Muscle layer of duodenum (tissue), 2 donors: ENCODE measurements around the gene TSPOAP1.

Experiments
- H3K27ac ChIP-seq: one replicate; pipeline ENCODE4 v1.7.0; 2013; ENCODE audit warnings: mild to moderate bottlenecking, low read length
- H3K27me3 ChIP-seq: one replicate; pipeline ENCODE4 v1.7.0; 2013; ENCODE audit warnings: low read depth, mild to moderate bottlenecking, control low read depth, low read length
- H3K36me3 ChIP-seq, 2 donors: one replicate each; pipeline ENCODE4 v1.7.0; 2013; ENCODE audit warnings: low read length in 2 of 2, control low read depth in 1 of 2, mild to moderate bottlenecking in 1 of 2; ENCODE audit not compliant: insufficient read depth in 2 of 2, control insufficient read depth in 1 of 2
- H3K4me1 ChIP-seq, 2 donors: one replicate each; pipeline ENCODE4 v1.7.0; 2013; ENCODE audit warnings: low read length in 2 of 2, mild to moderate bottlenecking in 2 of 2, control low read depth in 1 of 2, moderate library complexity in 1 of 2; ENCODE audit not compliant: insufficient read depth in 2 of 2, control insufficient read depth in 1 of 2
- H3K4me3 ChIP-seq, 2 donors: one replicate each; pipeline ENCODE4 v1.7.0; 2013; ENCODE audit warnings: low read length in 2 of 2, low read depth in 1 of 2, mild to moderate bottlenecking in 1 of 2
- H3K9me3 ChIP-seq, 2 donors: one replicate each; pipeline ENCODE4 v1.7.0; 2013; ENCODE audit warnings: low read length in 2 of 2, control low read depth in 1 of 2, mild to moderate bottlenecking in 1 of 2; ENCODE audit not compliant: control insufficient read depth in 1 of 2
- donor health status: healthy.

TSPOAP1 gene

GRCh38 chr17:58318065-58318481, 10.5 kb downstream of the TSPOAP1 start:
- Histone ChIP-seq H3K27ac (no peak overlapping the region), H3K4me1 (no peaks in the 10 kb centered on the region), H3K4me3 (no peak overlapping the region), H3K27me3 (no peaks in the 10 kb centered on the region), H3K9me3 (no peaks in the 10 kb centered on the region), H3K36me3 (peaks cover 0 to 19% of the 10 kb centered on the region in 2 donors)

- no peaks in the 10 kb centered on the region for H3K4me1 ChIP-seq
- no peaks in the 10 kb centered on the region for H3K27me3 ChIP-seq
- peaks cover 0 to 19% of the 10 kb centered on the region in 2 donors for H3K36me3 ChIP-seq
- H3K9me3 ChIP-seq: no peaks in the 10 kb centered on the region
- H3K4me3 ChIP-seq: no peak overlapping the region
- H3K27ac ChIP-seq: no peak overlapping the region
These were observed 11.1 kb downstream of the TSPOAP1 start for GRCh38 chr17:58317421-58318064.

GRCh38 chr17:58316260-58316960, 12.2 kb downstream of the TSPOAP1 start:
- H3K27ac ChIP-seq: no peak overlapping the region
- no peaks in the 10 kb centered on the region for H3K9me3 ChIP-seq
- H3K4me1 ChIP-seq: no peaks in the 10 kb centered on the region
- H3K36me3 ChIP-seq: peaks cover 0 to 19% of the 10 kb centered on the region in 2 donors
- H3K4me3 ChIP-seq: no peak overlapping the region
- no peaks in the 10 kb centered on the region for H3K27me3 ChIP-seq

GRCh38 chr17:58315750-58316149, 12.8 kb downstream of the TSPOAP1 start:
- Histone ChIP-seq H3K27ac (no peak overlapping the region), H3K4me3 (no peak overlapping the region), H3K36me3 (peaks cover 0 to 22% of the 10 kb centered on the region in 2 donors), H3K4me1 (no peaks in the 10 kb centered on the region), H3K27me3 (no peaks in the 10 kb centered on the region), H3K9me3 (no peaks in the 10 kb centered on the region)

- no peaks in the 10 kb centered on the region for H3K9me3 ChIP-seq
- H3K27ac ChIP-seq: no peak overlapping the region
- H3K36me3 ChIP-seq: peaks cover 0 to 19% of the 10 kb centered on the region in 2 donors
- H3K4me3 ChIP-seq: no peak overlapping the region
- no peaks in the 10 kb centered on the region for H3K27me3 ChIP-seq
- H3K4me1 ChIP-seq: no peaks in the 10 kb centered on the region
These were observed 13.3 kb downstream of the TSPOAP1 start for GRCh38 chr17:58315281-58315711.

GRCh38 chr17:58314706-58315015, 13.9 kb downstream of the TSPOAP1 start:
- H3K4me1 ChIP-seq: no peaks in the 10 kb centered on the region
- no peak overlapping the region for H3K27ac ChIP-seq
- no peak overlapping the region for H3K4me3 ChIP-seq
- no peaks in the 10 kb centered on the region for H3K27me3 ChIP-seq
- no peaks in the 10 kb centered on the region for H3K9me3 ChIP-seq
- H3K36me3 ChIP-seq: peaks cover 0 to 13% of the 10 kb centered on the region in 2 donors

GRCh38 chr17:58313815-58314705, 14.5 kb downstream of the TSPOAP1 start:
- Histone ChIP-seq H3K4me1 (no peaks in the 10 kb centered on the region), H3K27ac (no peak overlapping the region), H3K4me3 (no peak overlapping the region), H3K9me3 (no peaks in the 10 kb centered on the region), H3K36me3 (peaks cover 0 to 13% of the 10 kb centered on the region in 2 donors), H3K27me3 (no peaks in the 10 kb centered on the region)

GRCh38 chr17:58312829-58313228, 15.8 kb downstream of the TSPOAP1 start:
- H3K27me3 ChIP-seq: no peaks in the 10 kb centered on the region
- H3K36me3 ChIP-seq: peaks cover 0 to 13% of the 10 kb centered on the region in 2 donors
- no peaks in the 10 kb centered on the region for H3K9me3 ChIP-seq
- no peak overlapping the region for H3K4me3 ChIP-seq
- H3K27ac ChIP-seq: no peak overlapping the region
- H3K4me1 ChIP-seq: no peaks in the 10 kb centered on the region

- H3K27ac ChIP-seq: no peak overlapping the region
- H3K9me3 ChIP-seq: no peaks in the 10 kb centered on the region
- no peaks in the 10 kb centered on the region for H3K27me3 ChIP-seq
- no peak overlapping the region for H3K4me3 ChIP-seq
- no peaks in the 10 kb centered on the region for H3K4me1 ChIP-seq
- peaks cover 0 to 13% of the 10 kb centered on the region in 2 donors for H3K36me3 ChIP-seq
These were observed 16.5 kb downstream of the TSPOAP1 start for GRCh38 chr17:58312021-58312630.

- Histone ChIP-seq H3K36me3 (peaks cover 0 to 10% of the 10 kb centered on the region in 2 donors), H3K27ac (no peak overlapping the region), H3K4me1 (no peaks in the 10 kb centered on the region)
These were observed 17.1 kb downstream of the TSPOAP1 start for GRCh38 chr17:58311429-58311894.

More at GRCh38 chr17:58311429-58311894, 17.1 kb downstream of the TSPOAP1 start:
- Histone ChIP-seq H3K27me3 (no peaks in the 10 kb centered on the region), H3K4me3 (no peak overlapping the region), H3K9me3 (no peaks in the 10 kb centered on the region)
